Fibroblast of villous mesenchyme (primary cell): ENCODE measurements around the gene PCED1A. TPM values are rescaled to one million over a fixed set of nuclear protein-coding genes. Genes with fewer than 3 reads are reported as not detected.

Experiments used
- DNase-seq: peaks from one replicate; pipeline ENCODE4 v3.0.0-alpha.2; 2010; ENCODE audit warnings: low read depth
- H3K4me3 ChIP-seq: 2 replicates; pipeline ENCODE4 v1.5.1; 2011; ENCODE audit warnings: low read depth, mild to moderate bottlenecking, low read length
- CTCF ChIP-seq: IDR thresholded peaks from 2 replicates; pipeline ENCODE4 v1.5.1; 2012; ENCODE audit warnings: low read depth, mild to moderate bottlenecking, low read length; ENCODE audit not compliant: insufficient read depth
- total RNA-seq: library from RNA; depleted of rRNA; stranded (reverse); fragments of >200 nt; gene quantifications from 2 replicates; pipeline ENCODE4 v1.2.3, GENCODE V29; 2012

The PCED1A gene
- total RNA-seq, 1 donor: 32.8 TPM

DNA sequence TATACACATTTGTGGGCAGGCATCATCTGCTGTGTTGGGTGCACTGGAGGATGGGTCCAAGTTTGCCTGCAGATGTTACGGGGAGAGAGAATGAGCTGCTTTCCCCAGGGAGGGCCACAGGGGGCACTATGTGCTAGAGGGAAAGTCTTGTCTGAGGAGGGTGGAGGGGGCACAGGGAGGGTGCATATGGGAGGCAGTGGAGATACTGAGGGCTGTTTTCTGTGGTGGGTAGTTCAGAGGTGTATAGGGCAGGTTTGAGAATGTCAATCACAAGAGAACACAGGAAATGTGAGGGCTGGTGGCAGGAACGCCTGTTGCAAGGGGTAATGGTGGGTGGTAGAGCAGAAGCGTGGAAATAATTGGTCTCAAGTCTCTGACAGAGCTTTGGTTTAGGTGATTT lies 25.2 kb upstream of the PCED1A start:
- TF ChIP-seq CTCF: peak; percentile 26
- H3K4me3 ChIP-seq: no peak overlapping the region
- no peak for DNase-seq

DNA sequence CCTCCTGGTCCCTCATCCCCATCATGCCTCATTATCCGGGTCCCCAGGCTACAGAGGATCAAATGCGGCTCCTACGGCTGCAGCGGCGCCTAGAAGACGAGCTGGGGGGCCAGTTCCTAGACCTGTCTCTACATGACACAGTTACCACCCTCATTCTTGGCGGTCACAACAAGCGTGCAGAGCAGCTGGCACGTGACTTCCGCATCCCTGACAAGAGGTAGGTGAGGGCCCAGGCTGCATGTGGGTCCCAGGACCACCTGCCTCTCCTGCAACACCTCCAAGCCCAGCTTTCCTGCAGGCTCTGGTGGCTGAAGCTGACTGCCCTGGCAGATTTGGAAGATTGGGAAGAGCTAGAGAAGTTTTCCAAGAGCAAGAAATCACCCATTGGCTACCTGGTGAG lies 24.6 kb upstream of the PCED1A start:
- no peak for TF ChIP-seq CTCF
- H3K4me3 ChIP-seq: no peak overlapping the region
- DNase-seq: no peak

DNA sequence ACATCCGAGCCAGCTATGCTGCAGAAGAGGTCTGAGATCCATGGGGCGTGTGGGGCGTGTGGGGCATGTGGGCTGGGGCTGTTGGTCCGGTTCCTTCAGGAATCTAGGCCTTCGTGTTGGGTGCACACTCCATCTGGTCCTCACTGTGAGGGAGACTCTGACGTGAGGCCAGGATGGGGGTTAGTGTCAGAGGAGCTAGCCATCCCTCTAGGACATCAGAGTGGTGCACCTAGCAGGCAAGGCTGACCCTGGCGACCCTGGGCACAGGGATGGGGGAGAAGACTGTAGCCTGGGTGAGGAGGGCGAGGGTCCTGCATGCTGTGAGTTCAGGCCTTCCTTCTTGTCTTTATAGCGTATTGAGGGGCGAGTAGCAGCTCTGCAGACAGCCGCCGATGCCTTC lies 24.2 kb upstream of the PCED1A start:
- TF ChIP-seq CTCF: no peak
- H3K4me3 ChIP-seq: no peak overlapping the region
- DNase-seq: no peak

- no peak for DNase-seq
- no peak overlapping the region for H3K4me3 ChIP-seq
- TF ChIP-seq CTCF: no peak
Measured at GRCh38 chr20:2859330-2860121, 19.1 kb upstream of the PCED1A start.

DNA sequence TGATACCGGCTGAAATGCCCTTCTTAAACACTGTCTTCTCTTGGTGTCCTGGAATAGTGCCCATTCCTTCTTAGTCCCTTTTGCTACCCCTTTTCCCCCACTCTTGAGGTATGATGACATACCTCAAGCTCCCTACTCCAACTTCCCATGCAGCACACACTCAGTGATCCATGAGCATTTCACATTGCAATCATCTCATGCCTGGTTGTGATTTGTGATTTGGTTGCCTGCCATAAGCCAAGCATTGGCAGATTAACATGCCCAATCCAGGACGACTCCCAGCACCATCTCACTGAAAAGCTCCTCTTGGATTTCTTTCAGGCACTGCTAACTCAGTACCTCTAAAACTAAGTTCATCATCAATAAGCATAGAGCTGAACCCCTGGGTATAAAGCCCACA lies 18.1 kb upstream of the PCED1A start:
- TF ChIP-seq CTCF: no peak
- no peak overlapping the region for H3K4me3 ChIP-seq
- no peak for DNase-seq

- DNase-seq: no peak
- no peak overlapping the region for H3K4me3 ChIP-seq
- TF ChIP-seq CTCF: no peak
Measured at GRCh38 chr20:2851086-2851485, 10.6 kb upstream of the PCED1A start.

- no peak for TF ChIP-seq CTCF
- no peak for DNase-seq
- H3K4me3 ChIP-seq: no peak overlapping the region
Measured at GRCh38 chr20:2849529-2849928, 9.1 kb upstream of the PCED1A start.
